Stimulated activated CD4-positive, alpha-beta T cell treated with anti-CD3 and anti-CD28 coated beads, TNF-alpha, amount 100 ng/mL, for 24 hours (primary cell): ENCODE measurements around the gene FANCD2.
"Not testable (repeated sequence)": the region's sequence is repeated elsewhere in the genome, so short reads cannot be mapped to it uniquely, and the experiment has no call there.

Experiments used
- DNase-seq, 3 experiments: peaks; one replicate each; pipeline ENCODE4 v3.0.0-alpha.2; 2020; ENCODE audit warnings: low read depth in 3 of 3

Gene FANCD2

DNA sequence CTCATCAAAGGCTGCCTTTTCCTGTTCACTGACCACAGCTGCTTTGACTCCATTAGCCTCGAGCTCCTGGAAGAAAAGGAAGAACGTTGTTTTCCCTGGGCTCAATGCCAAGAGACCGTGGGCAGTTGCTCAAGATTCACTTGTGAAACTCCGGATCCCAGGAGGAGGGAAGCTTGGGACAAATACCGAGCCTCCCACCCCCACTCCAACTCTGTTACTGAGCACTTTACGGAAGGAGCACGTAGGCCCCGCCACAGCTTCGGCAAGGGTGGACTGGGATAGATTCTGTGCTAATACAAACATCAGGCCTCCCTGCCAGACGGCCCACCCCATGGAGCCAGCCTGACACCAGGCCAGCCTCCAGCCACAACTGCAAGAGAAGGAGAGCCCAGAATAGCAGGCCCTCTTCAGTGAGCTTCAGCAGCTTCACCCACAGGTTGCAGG is 10.8 kb upstream of the FANCD2 start:
- DNase-seq: no peak

DNA sequence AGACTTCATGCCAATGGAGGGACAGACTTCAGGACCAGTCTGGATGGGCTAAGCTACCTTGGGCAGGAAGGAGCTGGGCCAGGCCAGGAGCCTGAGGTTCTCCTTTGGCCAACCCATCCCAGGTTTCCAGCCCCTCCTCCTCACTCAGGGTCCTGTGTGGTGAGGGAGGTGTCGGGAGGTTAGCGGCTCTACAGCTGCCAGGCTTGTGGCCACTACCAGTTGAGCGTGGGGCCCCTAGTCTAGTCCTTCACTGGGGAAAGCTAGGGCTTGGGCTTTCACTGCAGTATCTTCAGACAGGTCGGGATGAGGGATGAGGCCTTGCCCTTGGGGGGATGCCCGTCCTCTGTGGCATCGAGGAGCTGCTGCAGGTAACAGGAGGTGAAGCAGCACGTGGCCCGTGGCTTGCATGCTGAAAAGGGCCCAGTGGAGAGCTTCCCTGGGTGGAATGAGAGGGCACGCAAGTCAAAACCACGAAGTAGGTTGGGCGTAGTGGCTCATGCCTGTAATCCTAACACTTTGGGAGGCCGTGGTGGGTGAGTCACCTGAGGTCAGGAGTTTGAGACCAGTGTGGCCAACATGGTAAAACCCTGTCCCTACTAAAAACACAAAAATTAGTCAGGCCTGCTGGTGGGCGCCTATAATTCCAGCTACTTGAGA is 8.5 kb upstream of the FANCD2 start:
- peak in 1 of 3 experiments; percentile 60 for DNase-seq

DNA sequence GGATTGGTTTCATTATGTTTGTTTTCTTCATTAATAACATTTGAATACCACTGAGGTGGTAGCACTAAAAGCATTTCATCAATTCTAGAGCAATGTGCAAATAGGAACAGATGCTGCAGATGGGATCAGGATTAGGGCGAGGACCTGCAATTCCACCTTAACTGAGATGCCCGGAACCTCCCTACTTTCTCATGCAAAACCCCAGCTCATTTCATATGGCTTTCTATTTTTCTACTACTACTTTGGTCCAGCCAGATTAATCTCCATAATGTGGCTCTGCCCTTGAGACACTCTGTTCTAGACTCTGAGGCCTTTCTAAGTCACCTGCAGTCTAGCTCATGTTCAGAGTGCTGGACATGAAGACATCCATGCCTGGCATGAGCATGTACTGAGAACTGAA is 7.4 kb upstream of the FANCD2 start:
- DNase-seq: not testable (repeated sequence)

DNA sequence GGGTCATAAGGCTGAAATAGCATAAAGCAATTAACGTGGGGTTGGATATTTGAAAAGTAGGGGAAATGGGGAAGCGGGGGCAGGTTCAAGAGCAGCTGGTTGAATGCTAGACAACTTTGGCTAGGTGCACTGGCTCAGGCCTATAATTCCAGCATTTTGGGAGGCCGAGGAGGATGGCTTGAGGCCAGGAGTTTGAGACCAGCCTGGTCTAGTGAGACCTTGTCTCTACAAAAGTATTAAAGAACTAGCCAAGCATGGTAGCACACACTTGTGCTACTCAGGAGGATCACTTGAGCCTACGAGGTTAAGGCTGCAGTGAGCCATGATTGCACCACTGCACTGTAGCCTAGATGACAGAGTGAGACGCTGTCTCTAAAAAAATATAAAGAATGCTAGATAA is 6.9 kb upstream of the FANCD2 start:
- DNase-seq: no peak

DNA sequence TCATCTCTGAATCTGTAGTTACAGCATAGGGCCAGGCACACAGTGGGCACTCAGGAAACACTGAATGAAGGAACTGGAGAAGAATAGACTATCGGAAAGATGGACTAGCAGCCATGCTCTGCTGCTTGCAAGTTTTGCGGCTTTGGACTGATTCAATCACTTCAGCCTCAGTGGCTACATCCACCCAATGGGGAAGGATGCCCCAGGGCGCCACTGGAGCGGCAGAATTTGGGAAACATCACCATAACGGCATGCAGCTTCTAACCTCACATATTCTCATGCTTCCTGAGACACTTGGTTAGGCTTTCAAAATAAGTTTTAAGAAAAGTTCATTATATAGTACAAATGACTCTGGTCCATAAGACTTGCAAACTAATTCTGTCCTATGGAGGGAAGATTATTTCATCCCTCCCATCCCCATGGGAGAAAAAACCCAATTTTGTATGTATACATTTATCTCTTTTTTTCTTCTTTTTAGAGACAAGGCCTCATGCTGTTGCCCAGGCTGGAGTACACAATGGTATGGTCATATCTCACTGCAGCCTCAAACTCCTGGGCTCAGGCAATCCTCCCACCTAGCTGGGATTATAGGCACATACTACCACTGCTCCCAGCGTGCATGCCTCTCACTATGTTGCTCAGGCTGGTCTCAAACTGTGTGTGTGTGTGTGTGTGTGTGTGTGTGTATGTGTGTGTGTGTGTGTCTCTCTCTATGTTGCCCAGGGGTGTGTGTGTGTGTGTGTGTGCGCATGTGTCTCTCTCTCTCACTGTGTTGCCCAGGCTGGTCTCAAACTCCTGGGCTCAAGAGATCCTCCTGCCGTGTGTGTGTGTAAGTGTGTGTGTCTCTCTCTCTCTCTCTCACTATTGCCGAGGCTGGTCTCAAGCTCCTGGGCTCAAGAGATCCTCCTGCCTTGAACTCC is 4.1 kb upstream of the FANCD2 start:
- DNase-seq: no peak

DNA sequence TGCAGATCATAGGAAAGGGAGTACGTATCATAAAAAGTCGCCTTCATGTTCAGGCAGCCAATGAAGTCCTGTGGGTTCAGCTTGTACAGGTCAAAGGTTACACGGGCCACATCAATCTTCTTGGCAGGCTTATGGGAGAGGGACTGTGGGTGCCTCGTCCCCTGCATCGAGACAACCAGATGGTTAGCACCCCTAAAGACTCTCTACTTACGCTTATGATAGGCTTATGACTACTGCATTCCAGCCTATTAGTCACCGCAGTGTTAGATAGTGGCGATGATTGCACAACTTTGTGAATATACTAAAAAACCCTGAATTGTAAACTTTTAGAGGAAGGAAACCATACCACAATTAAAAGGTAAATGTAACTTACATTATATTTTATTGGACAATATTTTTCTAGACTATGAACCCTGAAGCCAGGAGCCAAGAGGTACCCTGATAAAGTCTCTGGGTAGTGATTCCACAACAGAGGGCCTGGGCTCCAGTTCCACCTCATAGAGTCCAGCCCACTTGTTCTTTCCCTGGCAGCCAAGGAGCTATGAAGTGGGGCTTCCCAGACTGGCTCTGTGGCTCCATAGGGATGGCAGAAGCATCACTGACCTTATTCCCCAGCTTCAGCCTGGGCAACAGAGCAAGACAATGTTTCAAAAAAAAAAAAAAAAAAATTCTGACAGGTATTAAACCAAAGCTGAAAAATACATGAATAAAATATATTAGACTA is 2.5 kb upstream of the FANCD2 start:
- no peak for DNase-seq

DNA sequence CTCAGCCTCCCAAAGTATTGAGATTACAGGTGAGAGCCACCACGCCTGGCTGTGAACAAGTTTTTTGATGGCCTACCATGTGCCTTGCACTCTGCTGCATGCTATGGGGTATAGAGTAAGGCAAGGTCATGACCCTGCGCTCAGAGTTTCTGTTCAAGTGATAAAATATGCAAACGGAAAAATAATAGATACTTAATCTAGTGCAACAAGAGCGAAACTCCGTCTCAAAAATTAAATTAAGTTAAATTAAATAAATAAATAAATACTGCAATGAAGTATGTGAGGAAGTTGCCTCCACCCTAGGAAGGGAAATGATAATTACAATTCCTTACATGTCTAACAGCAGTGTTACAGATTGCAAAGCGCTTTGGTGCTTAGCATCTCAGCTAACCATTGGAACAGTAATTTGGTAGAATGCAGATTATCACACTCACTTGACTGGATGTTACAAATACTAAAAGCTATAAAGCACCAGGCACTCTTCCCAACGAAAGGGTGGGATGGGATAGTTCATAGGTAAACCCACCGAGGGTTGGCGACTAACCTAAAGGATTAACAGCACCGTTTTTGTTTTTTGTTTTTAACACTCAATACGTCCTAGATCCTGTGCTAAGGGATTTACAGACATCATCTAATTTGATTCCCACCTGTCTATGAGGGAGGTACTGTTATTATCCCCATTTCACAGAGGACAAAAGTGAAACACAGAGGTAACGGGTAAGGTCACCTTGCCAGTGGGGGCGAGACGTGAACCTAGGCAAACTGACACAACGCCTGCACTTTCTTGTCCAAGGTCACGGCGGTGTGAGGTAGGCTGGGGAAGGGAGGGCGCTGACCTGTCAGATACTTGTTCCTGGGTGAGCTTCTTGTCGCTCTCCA is 793 bp upstream of the FANCD2 start:
- DNase-seq: no peak

DNA sequence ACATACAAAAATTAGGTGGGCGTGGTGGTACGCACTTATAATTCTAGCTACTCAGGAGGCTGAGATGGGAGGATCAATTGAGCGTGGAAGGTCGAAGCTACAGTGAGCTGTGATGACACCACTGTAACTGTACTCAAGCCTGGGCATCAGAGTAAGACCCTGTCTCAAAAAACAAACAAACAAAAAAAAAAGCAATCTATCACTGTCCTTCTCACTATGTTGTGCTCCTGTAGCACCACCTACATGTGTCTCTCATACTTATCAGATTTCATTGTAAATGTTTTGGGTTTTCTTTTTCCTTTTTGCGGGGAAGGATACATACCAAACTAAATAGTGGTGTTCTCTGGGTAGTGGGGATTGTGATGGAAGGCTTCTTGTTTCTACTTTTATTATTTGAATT is 14.8 kb downstream of the FANCD2 start:
- DNase-seq: no peak

DNA sequence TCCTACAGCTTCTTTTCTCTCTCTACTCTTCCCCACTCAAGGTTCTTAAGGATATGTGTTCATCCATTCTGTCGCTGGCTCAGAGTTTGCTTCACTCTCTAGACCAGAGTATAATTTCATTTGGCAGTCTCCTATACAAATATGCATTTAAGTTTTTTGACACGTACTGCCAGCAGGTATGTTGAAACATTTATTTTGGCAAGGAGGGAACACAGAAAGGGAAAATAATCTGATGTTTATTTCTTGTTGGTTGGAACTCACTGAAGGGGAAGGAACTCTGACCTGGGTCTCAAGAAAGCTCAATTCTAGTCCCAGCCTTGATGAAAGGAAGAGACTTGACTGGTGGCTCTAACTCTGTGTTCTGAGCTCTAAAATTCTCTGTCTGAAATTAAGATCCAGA is 21.6 kb downstream of the FANCD2 start:
- no peak for DNase-seq

DNA sequence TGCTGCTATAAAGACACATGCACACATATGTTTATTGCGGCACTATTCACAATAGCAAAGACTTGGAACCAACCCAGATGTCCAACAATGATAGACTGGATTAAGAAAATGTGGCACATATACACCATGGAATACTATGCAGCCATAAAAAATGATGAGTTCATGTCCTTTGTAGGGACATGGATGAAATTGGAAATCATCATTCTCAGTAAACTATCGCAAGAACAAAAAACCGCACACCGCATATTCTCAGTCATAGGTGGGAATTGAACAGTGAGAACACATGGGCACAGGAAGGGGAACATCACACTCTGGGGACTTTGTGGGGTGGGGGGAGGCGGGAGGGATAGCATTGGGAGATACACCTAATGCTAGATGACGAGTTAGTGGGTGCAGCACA is 26.8 kb downstream of the FANCD2 start:
- not testable (repeated sequence) for DNase-seq

DNA sequence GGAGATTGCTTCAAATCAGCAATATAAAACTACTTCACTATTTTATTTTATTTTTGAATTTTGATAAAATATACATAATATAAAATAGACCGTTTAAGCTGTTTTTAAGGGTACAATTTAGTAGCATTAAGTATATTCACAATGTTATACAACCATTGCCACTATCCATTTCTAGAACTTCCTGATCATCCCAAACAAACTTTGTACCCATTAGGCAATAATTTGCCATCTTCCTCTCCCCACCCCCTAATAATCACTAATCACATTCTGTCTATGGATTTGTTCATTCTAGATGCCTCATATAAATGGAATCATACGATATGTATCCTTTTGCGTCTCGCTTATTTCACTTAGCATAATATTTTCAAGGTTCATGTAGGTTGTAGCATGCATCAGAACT is 28.9 kb downstream of the FANCD2 start:
- DNase-seq: no peak

DNA sequence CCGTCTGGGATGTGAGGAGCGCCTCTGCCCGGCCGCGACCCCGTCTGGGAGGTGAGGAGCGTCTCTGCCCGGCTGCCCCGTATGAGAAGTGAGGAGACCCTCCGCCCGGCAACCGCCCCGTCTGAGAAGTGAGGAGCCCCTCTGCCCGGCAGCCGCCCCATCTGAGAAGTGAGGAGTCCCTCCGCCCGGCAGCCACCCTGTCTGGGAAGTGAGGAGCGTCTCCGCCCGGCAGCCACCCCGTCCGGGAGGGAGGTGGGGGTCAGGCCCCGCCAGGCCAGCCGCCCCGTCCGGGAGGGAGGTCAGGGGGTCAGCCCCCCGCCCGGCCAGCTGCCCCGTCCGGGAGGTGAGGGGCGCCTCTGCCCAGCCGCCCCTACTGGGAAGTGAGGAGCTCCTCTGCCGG is 43.8 kb downstream of the FANCD2 start:
- DNase-seq: not testable (repeated sequence)

DNA sequence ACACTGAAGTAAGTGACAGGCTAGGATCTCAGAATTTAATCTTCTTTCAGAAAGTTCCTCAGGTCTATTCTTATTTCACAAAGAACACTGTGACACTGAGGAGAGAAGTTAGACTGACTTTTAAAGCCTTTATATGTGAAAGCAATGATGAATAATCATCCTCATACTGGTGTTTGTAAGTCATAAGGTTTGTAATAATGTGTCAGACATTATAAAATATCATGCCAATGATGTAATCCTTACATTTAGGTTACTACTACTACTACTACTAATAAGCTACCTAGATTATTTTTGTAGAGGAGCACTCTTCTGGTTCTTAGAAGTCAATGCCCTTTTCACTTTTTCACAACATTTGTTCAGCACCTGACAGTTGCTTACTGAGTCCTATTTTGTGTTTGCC is 48.4 kb downstream of the FANCD2 start:
- no peak for DNase-seq

DNA sequence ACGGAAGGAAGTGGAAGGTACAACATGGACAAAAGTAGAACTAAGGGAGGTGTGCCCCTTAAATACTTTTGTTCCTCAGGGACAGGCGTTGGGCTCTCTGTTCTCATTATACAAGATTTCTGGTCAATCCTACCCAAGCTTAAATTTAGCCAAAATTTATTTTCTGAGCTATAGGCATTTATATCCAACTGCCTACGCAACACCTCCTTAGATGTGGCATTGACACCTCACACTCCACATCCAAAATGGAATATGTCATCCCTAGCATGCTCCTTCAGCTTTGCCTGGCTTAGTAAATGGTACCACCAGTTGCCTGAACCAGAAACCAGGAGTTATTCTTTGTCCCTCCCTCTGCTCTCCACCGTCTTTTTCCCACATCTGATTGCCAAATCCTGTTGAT is 55.6 kb downstream of the FANCD2 start:
- DNase-seq: no peak

DNA sequence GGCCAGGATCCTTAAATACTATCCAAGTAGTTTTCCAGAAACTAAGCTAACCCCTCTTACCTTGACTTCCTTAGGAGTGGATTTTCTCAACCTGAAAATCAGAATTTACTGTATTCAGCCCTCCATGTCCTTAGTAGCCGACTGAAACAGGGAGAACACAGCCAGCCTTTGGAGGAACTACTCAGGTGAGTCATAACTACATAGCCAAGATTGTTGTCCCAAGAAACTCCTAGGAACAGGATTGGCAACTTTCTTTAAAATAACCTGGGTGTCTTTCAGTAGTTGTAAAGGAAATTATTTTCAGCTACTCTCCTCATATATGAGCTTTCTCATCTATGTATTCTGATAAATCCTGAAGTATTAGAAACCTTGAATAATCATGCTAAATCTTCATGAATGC is 59.5 kb downstream of the FANCD2 start:
- no peak for DNase-seq

DNA sequence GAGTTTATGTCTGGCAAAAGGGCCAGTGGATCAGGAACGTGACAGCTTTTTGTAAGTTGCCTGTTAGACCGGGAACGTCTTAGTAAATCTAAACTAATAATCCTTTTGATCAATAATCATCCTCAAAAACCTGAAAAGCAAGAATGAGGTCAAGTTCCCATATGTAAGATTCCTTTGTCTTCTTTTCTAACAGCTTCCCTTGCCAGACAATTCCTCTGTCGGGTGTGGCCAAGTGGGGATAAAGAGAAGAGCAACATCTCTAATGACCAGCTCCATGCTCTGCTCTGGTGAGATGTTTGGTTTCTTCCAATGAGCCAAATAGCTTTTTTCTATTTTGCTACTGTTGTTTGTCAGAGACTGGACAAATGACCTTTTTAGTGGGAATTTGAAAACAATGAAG is 62.0 kb downstream of the FANCD2 start:
- no peak for DNase-seq

DNA sequence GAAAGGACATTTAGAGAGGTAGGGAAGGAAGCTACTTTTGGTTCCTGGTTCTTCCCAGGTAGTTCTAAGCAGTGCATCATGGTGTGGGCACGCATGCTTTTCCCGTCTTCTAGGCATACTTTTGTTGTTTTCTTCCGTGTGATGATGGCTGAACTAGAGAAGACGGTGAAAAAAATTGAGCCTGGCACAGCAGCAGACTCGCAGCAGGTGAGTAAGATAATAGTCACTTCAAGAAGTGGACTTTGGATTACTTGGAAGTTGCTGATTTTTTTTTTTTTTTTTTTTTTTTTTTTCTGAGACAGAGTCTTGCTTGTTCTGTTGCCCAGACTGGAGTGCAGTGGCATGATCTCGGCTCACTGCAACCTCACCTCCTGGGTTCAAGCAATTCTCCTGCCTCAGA is 63.9 kb downstream of the FANCD2 start:
- no peak for DNase-seq

DNA sequence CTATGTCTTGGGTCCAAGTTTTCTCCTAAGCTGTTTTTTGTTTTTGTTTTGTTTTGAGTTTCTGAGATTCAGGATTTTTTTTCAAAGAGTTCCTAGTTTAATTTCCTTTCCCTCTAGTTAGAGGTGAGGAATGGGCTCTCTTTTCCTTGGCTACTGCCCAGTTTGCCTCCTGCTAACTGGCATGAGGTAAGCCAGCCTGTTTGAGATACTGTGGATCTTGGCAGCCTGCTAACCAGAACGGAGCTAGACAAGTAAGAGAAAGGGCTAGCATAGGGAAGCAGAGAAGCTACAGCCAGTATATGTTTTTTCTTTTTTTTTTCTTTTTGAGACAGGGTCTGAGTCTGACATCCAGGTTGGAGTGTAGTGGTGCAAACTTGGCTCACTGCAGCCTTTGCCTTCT is 64.5 kb downstream of the FANCD2 start:
- not testable (repeated sequence) for DNase-seq

DNA sequence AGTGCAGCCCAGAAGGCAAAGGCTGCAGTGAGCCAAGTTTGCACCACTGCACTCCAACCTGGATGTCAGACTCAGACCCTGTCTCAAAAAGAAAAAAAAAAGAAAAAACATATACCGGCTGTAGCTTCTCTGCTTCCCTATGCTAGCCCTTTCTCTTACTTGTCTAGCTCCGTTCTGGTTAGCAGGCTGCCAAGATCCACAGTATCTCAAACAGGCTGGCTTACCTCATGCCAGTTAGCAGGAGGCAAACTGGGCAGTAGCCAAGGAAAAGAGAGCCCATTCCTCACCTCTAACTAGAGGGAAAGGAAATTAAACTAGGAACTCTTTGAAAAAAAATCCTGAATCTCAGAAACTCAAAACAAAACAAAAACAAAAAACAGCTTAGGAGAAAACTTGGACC is 65.2 kb downstream of the FANCD2 start:
- not testable (repeated sequence) for DNase-seq

DNA sequence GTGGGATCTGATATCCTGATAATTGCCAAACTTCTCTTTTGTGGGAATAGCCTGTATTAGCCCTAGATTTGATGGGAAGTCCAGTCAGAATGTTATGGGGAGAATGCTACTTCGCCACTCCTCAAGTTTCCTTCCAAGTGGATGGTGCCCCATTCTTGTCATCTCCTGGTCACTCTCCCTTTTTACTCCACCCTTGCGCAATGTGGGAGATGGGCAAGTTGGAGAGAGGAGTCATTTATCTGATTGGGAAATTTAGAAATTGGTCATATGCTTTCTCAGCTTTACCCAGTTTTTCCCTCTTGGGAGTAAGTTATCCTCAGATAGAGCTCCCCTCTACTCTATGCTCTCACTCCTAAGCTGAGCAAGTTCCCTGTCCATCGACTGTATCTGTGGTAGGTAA is 67.4 kb downstream of the FANCD2 start:
- no peak for DNase-seq

DNA sequence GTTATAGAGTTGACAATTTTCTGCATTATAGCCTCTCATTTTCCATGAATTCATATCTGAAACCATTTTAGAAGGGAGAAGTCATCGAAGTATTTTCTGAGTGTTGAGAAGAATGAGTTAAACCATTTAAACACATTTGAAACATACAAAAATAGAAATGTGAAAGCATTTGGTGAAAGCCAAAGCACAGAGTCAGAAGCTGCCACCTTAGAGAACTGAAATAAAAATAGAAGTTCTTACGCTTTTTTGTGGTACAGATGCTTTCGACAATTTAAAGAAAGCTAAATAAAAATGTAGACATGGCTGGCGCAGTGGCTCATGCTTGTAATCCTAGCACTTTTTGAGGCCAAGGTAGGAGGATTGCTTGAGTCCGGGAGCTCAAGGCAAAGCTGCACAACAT is 72.8 kb downstream of the FANCD2 start:
- no peak for DNase-seq

DNA sequence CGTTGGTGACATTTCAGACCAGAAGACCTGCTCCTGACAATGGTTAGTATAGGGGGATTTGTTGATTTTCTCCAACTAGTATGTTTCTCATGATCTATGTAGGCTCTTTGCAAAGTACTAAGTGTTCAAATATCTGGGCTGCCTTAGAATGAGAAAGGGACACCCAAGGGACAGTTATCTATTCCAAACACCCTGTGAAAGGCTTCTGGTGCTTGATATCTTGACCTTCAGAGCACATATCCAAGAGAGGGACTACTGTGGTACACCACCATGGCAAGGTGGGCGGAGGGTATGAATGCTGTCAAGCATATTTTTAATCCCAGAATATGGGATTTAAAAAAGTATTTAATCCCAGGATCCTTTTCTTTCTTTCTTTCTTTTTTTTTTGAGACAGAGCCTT is 80.7 kb downstream of the FANCD2 start:
- no peak for DNase-seq
